Body of pancreas (tissue), 4 donors: Measurements from ENCODE around the gene HECTD1.

Source experiments
- POLR2A ChIP-seq, 3 donors: fragments of 450-650 bp; IDR thresholded peaks; one replicate each; pipeline ENCODE4 v1.6.1; 2016; ENCODE audit warnings: antibody characterized with exemption in 3 of 3, mild to moderate bottlenecking in 2 of 3
- TF ChIP-seq, protein P1 (sequence below), 7 experiments: fragments of 450-650 bp in 4 of 7; fragments of 200-600 bp in 3 of 7; sonication (generic) in 3 of 7; IDR thresholded peaks; one replicate each; pipeline ENCODE4 v1.5.1; 2016 to 2019; ENCODE audit warnings: antibody characterized with exemption in 7 of 7

DNA sequence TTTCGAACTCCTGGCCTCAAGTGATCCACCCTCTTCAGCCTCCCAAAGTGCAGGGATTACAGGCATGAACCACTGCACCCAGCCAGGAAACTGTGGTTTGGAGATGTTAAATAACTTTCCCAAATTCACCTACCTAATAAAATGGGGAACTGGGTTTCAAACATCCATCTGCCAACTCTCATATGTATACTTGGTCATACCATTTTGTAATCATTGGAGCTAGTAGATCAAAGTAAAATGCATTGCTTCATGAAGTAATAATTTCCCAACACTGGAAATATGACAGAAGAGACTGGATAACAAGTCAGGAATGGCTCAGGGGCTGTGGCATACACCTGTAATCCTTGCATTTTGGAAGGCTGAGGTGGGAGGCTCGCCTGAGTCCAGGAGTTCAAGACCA, 5.3 kb upstream of the HECTD1 start:
- TF ChIP-seq, protein P1, sequence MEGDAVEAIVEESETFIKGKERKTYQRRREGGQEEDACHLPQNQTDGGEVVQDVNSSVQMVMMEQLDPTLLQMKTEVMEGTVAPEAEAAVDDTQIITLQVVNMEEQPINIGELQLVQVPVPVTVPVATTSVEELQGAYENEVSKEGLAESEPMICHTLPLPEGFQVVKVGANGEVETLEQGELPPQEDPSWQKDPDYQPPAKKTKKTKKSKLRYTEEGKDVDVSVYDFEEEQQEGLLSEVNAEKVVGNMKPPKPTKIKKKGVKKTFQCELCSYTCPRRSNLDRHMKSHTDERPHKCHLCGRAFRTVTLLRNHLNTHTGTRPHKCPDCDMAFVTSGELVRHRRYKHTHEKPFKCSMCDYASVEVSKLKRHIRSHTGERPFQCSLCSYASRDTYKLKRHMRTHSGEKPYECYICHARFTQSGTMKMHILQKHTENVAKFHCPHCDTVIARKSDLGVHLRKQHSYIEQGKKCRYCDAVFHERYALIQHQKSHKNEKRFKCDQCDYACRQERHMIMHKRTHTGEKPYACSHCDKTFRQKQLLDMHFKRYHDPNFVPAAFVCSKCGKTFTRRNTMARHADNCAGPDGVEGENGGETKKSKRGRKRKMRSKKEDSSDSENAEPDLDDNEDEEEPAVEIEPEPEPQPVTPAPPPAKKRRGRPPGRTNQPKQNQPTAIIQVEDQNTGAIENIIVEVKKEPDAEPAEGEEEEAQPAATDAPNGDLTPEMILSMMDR (IDR thresholded peaks at IDR 0.05): no peak
- no peak for TF ChIP-seq POLR2A (IDR thresholded peaks at IDR 0.05)
